ENCODE data around the gene SCO2. TPM values are rescaled to one million over a fixed set of nuclear protein-coding genes. Genes with fewer than 3 reads are reported as not detected.

The SCO2 gene
- total and polyA plus RNA-seq, 2 of the 13 experiments (the other 11 are each of a cell fraction or from before 2014, with no cell fraction given): 0.32 to 3.7 TPM

GRCh38 chr22:50528682-50529415, 3.5 kb upstream of the SCO2 start (continued):
- TF ChIP-seq ZZZ3 (CRISPR knock-in tag; IDR thresholded peaks at IDR 0.05; ENCODE audit: borderline replicate concordance) (no peak), NR2F1 (CRISPR knock-in tag; IDR thresholded peaks at IDR 0.05) (0 out of 4 replicates have a peak, but pooled peaks of 1 of the 2 experiments have one; percentile 17), ISL2 (CRISPR knock-in tag; IDR thresholded peaks at IDR 0.05) (no peak), KLF12 (CRISPR knock-in tag; IDR thresholded peaks at IDR 0.05; ENCODE audit: borderline replicate concordance) (0 out of 2 replicates have a peak, but pooled peaks have one; percentile 29), SKI (IDR thresholded peaks at IDR 0.05; ENCODE audit: partially characterized antibody) (peak; percentile 36), POLR2A (IDR thresholded peaks at IDR 0.05; ENCODE audit: insufficient read depth in 1 of 2, low read depth in 2 of 2, low read length in 2 of 2) (0 out of 4 replicates have a peak, but pooled peaks of 1 of the 2 experiments have one; percentile 22), PPARG (CRISPR knock-in tag; conservative IDR thresholded peaks at IDR 0.05) (no peak), ZNF225 (CRISPR knock-in tag; IDR thresholded peaks at IDR 0.05) (no peak), REPIN1 (CRISPR knock-in tag; IDR thresholded peaks at IDR 0.05; ENCODE audit: borderline replicate concordance, low read depth) (no peak), BORCS8-MEF2B (CRISPR knock-in tag; IDR thresholded peaks at IDR 0.05) (no peak), ZNF703 (CRISPR knock-in tag; IDR thresholded peaks at IDR 0.05; ENCODE audit: borderline replicate concordance) (no peak), ZNF850 (CRISPR knock-in tag; conservative IDR thresholded peaks at IDR 0.05) (0 out of 2 replicates have a peak, but pooled peaks have one; percentile 66), CBX1 (IDR thresholded peaks at IDR 0.05; ENCODE audit: low read depth) (no peak), ZNF569 (CRISPR knock-in tag; IDR thresholded peaks at IDR 0.05; ENCODE audit: borderline replicate concordance) (no peak), ZNF839 (CRISPR knock-in tag; IDR thresholded peaks at IDR 0.05; ENCODE audit: borderline replicate concordance) (no peak), KLF6 (CRISPR knock-in tag; IDR thresholded peaks at IDR 0.05) (no peak), CAMTA2 (CRISPR knock-in tag; IDR thresholded peaks at IDR 0.05; ENCODE audit: borderline replicate concordance) (no peak), ZNF615 (CRISPR knock-in tag; IDR thresholded peaks at IDR 0.05; ENCODE audit: borderline replicate concordance) (peak; percentile 32; the same call in 1 of the 2 replicates), ZNF773 (CRISPR knock-in tag; IDR thresholded peaks at IDR 0.05; ENCODE audit: borderline replicate concordance) (0 out of 2 replicates have a peak, but pooled peaks have one; percentile 15), ZNF605 (CRISPR knock-in tag; IDR thresholded peaks at IDR 0.05) (no peak), ZNF607 (CRISPR knock-in tag; IDR thresholded peaks at IDR 0.05; ENCODE audit: borderline replicate concordance) (peak; percentile 45; the same call in 1 of the 2 replicates), CBX2 (IDR thresholded peaks at IDR 0.05; ENCODE audit: low read depth, low read length) (no peak), CBX2 (CRISPR knock-in tag; IDR thresholded peaks at IDR 0.05; ENCODE audit: low read depth) (no peak), ZFAT (CRISPR knock-in tag; conservative IDR thresholded peaks at IDR 0.05) (no peak), ZNF746 (CRISPR knock-in tag; IDR thresholded peaks at IDR 0.05) (no peak)
- TF ChIP-seq, protein P1, sequence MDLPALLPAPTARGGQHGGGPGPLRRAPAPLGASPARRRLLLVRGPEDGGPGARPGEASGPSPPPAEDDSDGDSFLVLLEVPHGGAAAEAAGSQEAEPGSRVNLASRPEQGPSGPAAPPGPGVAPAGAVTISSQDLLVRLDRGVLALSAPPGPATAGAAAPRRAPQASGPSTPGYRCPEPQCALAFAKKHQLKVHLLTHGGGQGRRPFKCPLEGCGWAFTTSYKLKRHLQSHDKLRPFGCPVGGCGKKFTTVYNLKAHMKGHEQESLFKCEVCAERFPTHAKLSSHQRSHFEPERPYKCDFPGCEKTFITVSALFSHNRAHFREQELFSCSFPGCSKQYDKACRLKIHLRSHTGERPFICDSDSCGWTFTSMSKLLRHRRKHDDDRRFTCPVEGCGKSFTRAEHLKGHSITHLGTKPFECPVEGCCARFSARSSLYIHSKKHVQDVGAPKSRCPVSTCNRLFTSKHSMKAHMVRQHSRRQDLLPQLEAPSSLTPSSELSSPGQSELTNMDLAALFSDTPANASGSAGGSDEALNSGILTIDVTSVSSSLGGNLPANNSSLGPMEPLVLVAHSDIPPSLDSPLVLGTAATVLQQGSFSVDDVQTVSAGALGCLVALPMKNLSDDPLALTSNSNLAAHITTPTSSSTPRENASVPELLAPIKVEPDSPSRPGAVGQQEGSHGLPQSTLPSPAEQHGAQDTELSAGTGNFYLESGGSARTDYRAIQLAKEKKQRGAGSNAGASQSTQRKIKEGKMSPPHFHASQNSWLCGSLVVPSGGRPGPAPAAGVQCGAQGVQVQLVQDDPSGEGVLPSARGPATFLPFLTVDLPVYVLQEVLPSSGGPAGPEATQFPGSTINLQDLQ (CRISPR knock-in tag; IDR thresholded peaks at IDR 0.05): no peak
- TF ChIP-seq, protein P2, sequence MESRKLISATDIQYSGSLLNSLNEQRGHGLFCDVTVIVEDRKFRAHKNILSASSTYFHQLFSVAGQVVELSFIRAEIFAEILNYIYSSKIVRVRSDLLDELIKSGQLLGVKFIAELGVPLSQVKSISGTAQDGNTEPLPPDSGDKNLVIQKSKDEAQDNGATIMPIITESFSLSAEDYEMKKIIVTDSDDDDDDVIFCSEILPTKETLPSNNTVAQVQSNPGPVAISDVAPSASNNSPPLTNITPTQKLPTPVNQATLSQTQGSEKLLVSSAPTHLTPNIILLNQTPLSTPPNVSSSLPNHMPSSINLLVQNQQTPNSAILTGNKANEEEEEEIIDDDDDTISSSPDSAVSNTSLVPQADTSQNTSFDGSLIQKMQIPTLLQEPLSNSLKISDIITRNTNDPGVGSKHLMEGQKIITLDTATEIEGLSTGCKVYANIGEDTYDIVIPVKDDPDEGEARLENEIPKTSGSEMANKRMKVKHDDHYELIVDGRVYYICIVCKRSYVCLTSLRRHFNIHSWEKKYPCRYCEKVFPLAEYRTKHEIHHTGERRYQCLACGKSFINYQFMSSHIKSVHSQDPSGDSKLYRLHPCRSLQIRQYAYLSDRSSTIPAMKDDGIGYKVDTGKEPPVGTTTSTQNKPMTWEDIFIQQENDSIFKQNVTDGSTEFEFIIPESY (CRISPR knock-in tag; IDR thresholded peaks at IDR 0.05): peak; percentile 94

Measured in HepG2 (cell line).